GM21786 (cell line): ENCODE measurements around the gene ST7.
"Not testable (repeated sequence)": the region's sequence is repeated elsewhere in the genome, so short reads cannot be mapped to it uniquely, and the experiment has no call there.

Experiments used
- ATAC-seq: cut with Tn5 transposase; IDR thresholded peaks from one replicate; pipeline ENCODE4 v1.9.1; 2021; ENCODE audit not compliant: unreplicated experiment

ST7 gene

GRCh38 chr7:117023325-117023854 lies 70.1 kb downstream of the ST7 start:
- ATAC-seq = peak; percentile 85

- no peak for ATAC-seq
Observed at GRCh38 chr7:117024811-117025210, 71.5 kb downstream of the ST7 start.

- ATAC-seq = no peak
Observed at GRCh38 chr7:117025891-117026290, 72.6 kb downstream of the ST7 start.

- ATAC-seq = not testable (repeated sequence)
Observed at GRCh38 chr7:117030346-117030745, 77.0 kb downstream of the ST7 start.

- ATAC-seq = not testable (repeated sequence)
Observed at GRCh38 chr7:117030793-117031192, 77.5 kb downstream of the ST7 start.

- ATAC-seq = no peak
Observed at GRCh38 chr7:117032810-117033209, 79.5 kb downstream of the ST7 start.

GRCh38 chr7:117034851-117035464 lies 81.7 kb downstream of the ST7 start:
- no peak for ATAC-seq

- no peak for ATAC-seq
Observed at GRCh38 chr7:117035465-117035862, 82.2 kb downstream of the ST7 start.

- ATAC-seq = no peak
Observed at GRCh38 chr7:117036053-117036669, 82.9 kb downstream of the ST7 start.

GRCh38 chr7:117036836-117037235 lies 83.5 kb downstream of the ST7 start:
- no peak for ATAC-seq

GRCh38 chr7:117038408-117038807 lies 85.1 kb downstream of the ST7 start:
- ATAC-seq = no peak

GRCh38 chr7:117041007-117041406 lies 87.7 kb downstream of the ST7 start:
- ATAC-seq = peak; percentile 80

- ATAC-seq = no peak
Observed at GRCh38 chr7:117041822-117042221, 88.5 kb downstream of the ST7 start.

- no peak for ATAC-seq
Observed at GRCh38 chr7:117043108-117043825, 90.0 kb downstream of the ST7 start.

GRCh38 chr7:117044664-117045063 lies 91.4 kb downstream of the ST7 start:
- ATAC-seq = no peak

GRCh38 chr7:117045927-117046710 lies 92.8 kb downstream of the ST7 start:
- ATAC-seq = no peak

- no peak for ATAC-seq
Observed at GRCh38 chr7:117047496-117047895, 94.2 kb downstream of the ST7 start.

- no peak for ATAC-seq
Observed at GRCh38 chr7:117048114-117048866, 95.0 kb downstream of the ST7 start.

GRCh38 chr7:117048882-117049281 lies 95.6 kb downstream of the ST7 start:
- ATAC-seq = no peak

GRCh38 chr7:117051808-117052207 lies 98.5 kb downstream of the ST7 start:
- ATAC-seq = no peak

- no peak for ATAC-seq
Observed at GRCh38 chr7:117053432-117053831, 100.1 kb downstream of the ST7 start.
